Stimulated activated CD8-positive, alpha-beta memory T cell treated with anti-CD3 and anti-CD28 coated beads, Interleukin-15, amount 100 ng/mL, for 4 hours (primary cell): Measurements from ENCODE around the gene AGFG1.
"Not testable (repeated sequence)": the region's sequence is repeated elsewhere in the genome, so short reads cannot be mapped to it uniquely, and the experiment has no call there.

ENCODE experiments used
- DNase-seq, 2 donors: peaks; one replicate each; pipeline ENCODE4 v3.0.0-alpha.2; 2020; ENCODE audit warnings: low read depth in 2 of 2

Gene AGFG1

GRCh38 chr2:227539465-227539956, 67.6 kb downstream of the AGFG1 start:
- no peak for DNase-seq

- DNase-seq, result not testable (repeated sequence)
These were observed 68.4 kb downstream of the AGFG1 start for GRCh38 chr2:227540352-227540751.

- no peak for DNase-seq
These were observed 74.0 kb downstream of the AGFG1 start for GRCh38 chr2:227545990-227546389.

- no peak for DNase-seq
These were observed 79.9 kb downstream of the AGFG1 start for GRCh38 chr2:227551836-227552235.

- DNase-seq, result no peak
These were observed 90.6 kb downstream of the AGFG1 start for GRCh38 chr2:227562581-227562980.

GRCh38 chr2:227565080-227565479, 93.1 kb downstream of the AGFG1 start:
- no peak for DNase-seq

- no peak for DNase-seq
These were observed 94.1 kb downstream of the AGFG1 start for GRCh38 chr2:227566012-227566411.

- DNase-seq, result no peak
These were observed 96.9 kb downstream of the AGFG1 start for GRCh38 chr2:227568852-227569169.

GRCh38 chr2:227570615-227571014, 98.7 kb downstream of the AGFG1 start:
- no peak for DNase-seq

- DNase-seq, result no peak
These were observed 104.2 kb downstream of the AGFG1 start for GRCh38 chr2:227576110-227576509.

- DNase-seq, result no peak
These were observed 104.9 kb downstream of the AGFG1 start for GRCh38 chr2:227576812-227577211.

- no peak for DNase-seq
These were observed 105.6 kb downstream of the AGFG1 start for GRCh38 chr2:227577555-227577954.

- DNase-seq, result no peak
These were observed 106.7 kb downstream of the AGFG1 start for GRCh38 chr2:227578642-227579041.

- no peak for DNase-seq
These were observed 107.8 kb downstream of the AGFG1 start for GRCh38 chr2:227579791-227580190.

GRCh38 chr2:227582369-227582768, 110.4 kb downstream of the AGFG1 start:
- no peak for DNase-seq

- DNase-seq, result no peak
These were observed 120.9 kb downstream of the AGFG1 start for GRCh38 chr2:227592694-227593387.

- DNase-seq, result no peak
These were observed 123.8 kb downstream of the AGFG1 start for GRCh38 chr2:227595797-227596196.

GRCh38 chr2:227597036-227597435, 125.1 kb downstream of the AGFG1 start:
- DNase-seq, result no peak

- DNase-seq, result no peak
These were observed 126.0 kb downstream of the AGFG1 start for GRCh38 chr2:227597998-227598397.

- not testable (repeated sequence) for DNase-seq
These were observed 127.0 kb downstream of the AGFG1 start, which contains the start of gene SCYGR2 for GRCh38 chr2:227598835-227599503. SCYGR2 (plus strand) TSS chr2:227598893; CDS start chr2:227598893, 0 bp downstream.

GRCh38 chr2:227602358-227602757, 130.4 kb downstream of the AGFG1 start:
- no peak for DNase-seq

GRCh38 chr2:227606476-227606875, 134.5 kb downstream of the AGFG1 start:
- DNase-seq, result no peak

- no peak for DNase-seq
These were observed 136.0 kb downstream of the AGFG1 start for GRCh38 chr2:227607941-227608340.
